CD4-positive, CD25-positive, alpha-beta regulatory T cell (primary cell): ENCODE measurements around the gene CRABP1. TPM values are rescaled to one million over a fixed set of nuclear protein-coding genes. Genes with fewer than 3 reads are reported as not detected.

Source experiments
- ATAC-seq, 2 donors: fragments of 150-1000 bp; cut with Tn5 transposase; one replicate each; pipeline ENCODE4 v1.10.0; 2021; ENCODE audit warnings: low read depth in 2 of 2, moderate number of reproducible peaks in 2 of 2, moderate library complexity in 1 of 2
- DNase-seq, 3 donors: peaks; one replicate each; pipeline versions ENCODE4 v3.0.0 to v3.0.0-alpha.2; 2012 to 2022; ENCODE audit warnings: mixed read lengths in 1 of 3
- H3K27ac ChIP-seq: one replicate; pipeline ENCODE4 v1.7.0; 2013; ENCODE audit warnings: mild to moderate bottlenecking, low read length; ENCODE audit not compliant: insufficient read depth, poor library complexity, severe bottlenecking
- H3K27me3 ChIP-seq: one replicate; pipeline ENCODE4 v1.7.0; 2013; ENCODE audit warnings: low read length; ENCODE audit not compliant: control insufficient read depth, insufficient read depth
- H3K36me3 ChIP-seq: one replicate; pipeline ENCODE4 v1.7.0; 2013; ENCODE audit warnings: mild to moderate bottlenecking, low read length, moderate library complexity; ENCODE audit not compliant: control insufficient read depth, insufficient read depth
- H3K4me1 ChIP-seq: 2 replicates; pipeline ENCODE4 v1.7.0; 2013; ENCODE audit warnings: mild to moderate bottlenecking, low read length; ENCODE audit not compliant: insufficient read depth, control insufficient read depth, poor library complexity, severe bottlenecking
- H3K4me3 ChIP-seq: one replicate; pipeline ENCODE4 v1.7.0; 2013; ENCODE audit warnings: low read depth, mild to moderate bottlenecking, low read length, moderate library complexity
- H3K9me3 ChIP-seq, 2 experiments: 1 replicate in 1 of 2; 2 replicates in 1 of 2; pipeline ENCODE4 v1.7.0; 2013; ENCODE audit warnings: low read length in 2 of 2, mild to moderate bottlenecking in 1 of 2, moderate library complexity in 1 of 2; ENCODE audit not compliant: control insufficient read depth in 2 of 2
- H3K27ac Mint-ChIP-seq, 3 donors: one replicate each; pipeline ENCODE4 v1.8.0; 2020 to 2022; ENCODE audit warnings: mild to moderate bottlenecking in 3 of 3, mixed read lengths in 3 of 3, moderate library complexity in 2 of 3
- H3K27me3 Mint-ChIP-seq: one replicate; pipeline ENCODE4 v1.8.0; 2022; ENCODE audit warnings: mild to moderate bottlenecking, mixed read lengths
- H3K36me3 Mint-ChIP-seq: one replicate; pipeline ENCODE4 v1.8.0; 2020; ENCODE audit warnings: mixed read lengths
- H3K4me1 Mint-ChIP-seq, 4 donors: one replicate each; pipeline ENCODE4 v1.8.0; 2020 to 2022; ENCODE audit warnings: mixed read lengths in 4 of 4, mild to moderate bottlenecking in 1 of 4
- H3K4me3 Mint-ChIP-seq, 4 donors: one replicate each; pipeline ENCODE4 v1.8.0; 2020 to 2022; ENCODE audit warnings: mild to moderate bottlenecking in 4 of 4, mixed read lengths in 4 of 4, moderate library complexity in 3 of 4
- H3K9me3 Mint-ChIP-seq, 7 donors: one replicate each; pipeline ENCODE4 v1.8.0; 2020 to 2022; ENCODE audit warnings: mixed read lengths in 7 of 7, mild to moderate bottlenecking in 3 of 7, moderate library complexity in 2 of 7
- polyA plus RNA-seq, 4 donors: library from polyadenylated mRNA; unstranded; fragments of 300-500 nt; fragmentation: Illumina TruSeq; gene quantifications; one replicate each; pipeline ENCODE4 v1.2.3, GENCODE V29; 2021
- total RNA-seq: library from RNA; stranded (reverse); gene quantifications from one replicate; pipeline ENCODE4 v1.2.3, GENCODE V29; 2022

The CRABP1 gene
- total and polyA plus RNA-seq, 5 donors from 2014 or later, result not detected

GRCh38 chr15:78394026-78394425 lies 53.9 kb downstream of the CRABP1 start:
- Histone ChIP-seq H3K36me3 (no peaks in the 10 kb centered on the region), H3K4me3 (no peak overlapping the region), H3K9me3 (no peaks in the 10 kb centered on the region), H3K4me1 (no peaks in the 10 kb centered on the region), H3K27me3 (no peaks in the 10 kb centered on the region), H3K27ac (no peak overlapping the region)
- ATAC-seq (no peak), DNase-seq (no peak)
- Mint-ChIP-seq H3K4me1 (no peaks in the 10 kb centered on the region), H3K9me3 (peaks cover 0 to 2% (median 0%) of the 10 kb centered on the region in 7 donors), H3K4me3 (no peak overlapping the region), H3K27me3 (peaks cover 29% of the 10 kb centered on the region), H3K36me3 (no peaks in the 10 kb centered on the region), H3K27ac (no peak overlapping the region)

GRCh38 chr15:78394981-78395616 lies 54.9 kb downstream of the CRABP1 start:
- Histone ChIP-seq H3K4me3 (no peak overlapping the region), H3K27ac (no peak overlapping the region), H3K4me1 (no peaks in the 10 kb centered on the region), H3K36me3 (no peaks in the 10 kb centered on the region), H3K27me3 (no peaks in the 10 kb centered on the region), H3K9me3 (no peaks in the 10 kb centered on the region)
- H3K9me3 Mint-ChIP-seq, result peaks cover 0 to 2% (median 0%) of the 10 kb centered on the region in 7 donors
- H3K27me3 Mint-ChIP-seq, result peaks cover 29% of the 10 kb centered on the region
- no peaks in the 10 kb centered on the region for H3K36me3 Mint-ChIP-seq
- H3K27ac Mint-ChIP-seq, result no peak overlapping the region
- DNase-seq (no peak), ATAC-seq (no peak)
- no peak overlapping the region for H3K4me3 Mint-ChIP-seq
- H3K4me1 Mint-ChIP-seq, result no peaks in the 10 kb centered on the region

- no peak overlapping the region for H3K4me3 Mint-ChIP-seq
- H3K27me3 ChIP-seq, result no peaks in the 10 kb centered on the region
- H3K27me3 Mint-ChIP-seq, result peaks cover 21% of the 10 kb centered on the region
- no peak for ATAC-seq
- peaks cover 0 to 1% (median 0%) of the 10 kb centered on the region in 7 donors for H3K9me3 Mint-ChIP-seq
- H3K4me3 ChIP-seq, result no peak overlapping the region
- H3K36me3 ChIP-seq, result no peaks in the 10 kb centered on the region
- H3K9me3 ChIP-seq, result no peaks in the 10 kb centered on the region
- H3K27ac Mint-ChIP-seq, result peak overlapping the region in 2 of 3 donors; percentile 43 to 52
- no peaks in the 10 kb centered on the region for H3K4me1 ChIP-seq
- H3K4me1 Mint-ChIP-seq, result no peaks in the 10 kb centered on the region
- no peak overlapping the region for H3K27ac ChIP-seq
- H3K36me3 Mint-ChIP-seq, result no peaks in the 10 kb centered on the region
- DNase-seq, result no peak
Measured at GRCh38 chr15:78396186-78396814, 56.1 kb downstream of the CRABP1 start.

GRCh38 chr15:78396976-78397375 lies 56.8 kb downstream of the CRABP1 start:
- Histone ChIP-seq H3K27ac (no peak overlapping the region), H3K27me3 (no peaks in the 10 kb centered on the region), H3K4me3 (no peak overlapping the region), H3K4me1 (no peaks in the 10 kb centered on the region), H3K36me3 (no peaks in the 10 kb centered on the region), H3K9me3 (no peaks in the 10 kb centered on the region)
- ATAC-seq (no peak), DNase-seq (no peak)
- Mint-ChIP-seq H3K27ac (peak overlapping the region in 2 of 3 donors; percentile 43 to 52), H3K4me1 (no peaks in the 10 kb centered on the region), H3K27me3 (peaks cover 17% of the 10 kb centered on the region), H3K4me3 (no peak overlapping the region), H3K36me3 (no peaks in the 10 kb centered on the region), H3K9me3 (peaks cover 0 to 1% (median 0%) of the 10 kb centered on the region in 7 donors)

- H3K4me1 Mint-ChIP-seq, result no peaks in the 10 kb centered on the region
- ATAC-seq (no peak), DNase-seq (no peak)
- no peaks in the 10 kb centered on the region for H3K9me3 ChIP-seq
- no peak overlapping the region for H3K4me3 Mint-ChIP-seq
- no peaks in the 10 kb centered on the region for H3K27me3 ChIP-seq
- H3K27me3 Mint-ChIP-seq, result peaks cover 17% of the 10 kb centered on the region
- no peaks in the 10 kb centered on the region for H3K36me3 Mint-ChIP-seq
- no peak overlapping the region for H3K4me3 ChIP-seq
- no peak overlapping the region for H3K27ac ChIP-seq
- H3K9me3 Mint-ChIP-seq, result peaks cover 0 to 1% (median 0%) of the 10 kb centered on the region in 7 donors
- no peaks in the 10 kb centered on the region for H3K4me1 ChIP-seq
- no peak overlapping the region for H3K27ac Mint-ChIP-seq
- H3K36me3 ChIP-seq, result no peaks in the 10 kb centered on the region
Measured at GRCh38 chr15:78397382-78397781, 57.2 kb downstream of the CRABP1 start.

Other genes with a start within 250 kb of the CRABP1 start
- gene SH2D7, start 247.8 kb upstream of the CRABP1 start, total RNA-seq, result not detected
- gene SH2D7, start 247.8 kb upstream of the CRABP1 start, polyA plus RNA-seq, result under 1 TPM in 1 of 4 donors, not detected in 3; 0.09 TPM
- gene CIB2, start 208.9 kb upstream of the CRABP1 start, total RNA-seq, result 1.2 TPM
- 1 to 10 TPM in 3 of 4 donors, under 1 TPM in 1; 0.94 to 2.7 (median 1.9) TPM for gene CIB2, start 208.9 kb upstream of the CRABP1 start, polyA plus RNA-seq
- gene IDH3A, start 191.0 kb upstream of the CRABP1 start, total RNA-seq, result 51.9 TPM
- 10 to 100 TPM; 38.2 to 62.1 (median 46.8) TPM for gene IDH3A, start 191.0 kb upstream of the CRABP1 start, polyA plus RNA-seq
- gene ACSBG1, start 105.8 kb upstream of the CRABP1 start, total RNA-seq, result 0.25 TPM
- under 1 TPM in 1 of 4 donors, not detected in 3; 0.06 TPM for gene ACSBG1, start 105.8 kb upstream of the CRABP1 start, polyA plus RNA-seq
- 33.2 TPM for gene DNAJA4, start 75.8 kb upstream of the CRABP1 start, total RNA-seq
- gene DNAJA4, start 75.8 kb upstream of the CRABP1 start, polyA plus RNA-seq, result 10 to 100 TPM in 1 of 4 donors, 1 to 10 TPM in 3; 9.5 to 11.6 (median 9.9) TPM
- gene SKIC8, start 40.7 kb upstream of the CRABP1 start, total RNA-seq, result 25.0 TPM
- 10 to 100 TPM; 86.2 to 97.4 (median 91.1) TPM for gene SKIC8, start 40.7 kb upstream of the CRABP1 start, polyA plus RNA-seq
- gene IREB2, start 97.9 kb downstream of the CRABP1 start, total RNA-seq, result 58.3 TPM
- 10 to 100 TPM; 16.3 to 19.2 (median 18.5) TPM for gene IREB2, start 97.9 kb downstream of the CRABP1 start, polyA plus RNA-seq
- 1.6 TPM for gene HYKK, start 167.2 kb downstream of the CRABP1 start, total RNA-seq
- 1 to 10 TPM; 2.6 to 4.1 (median 3.3) TPM for gene HYKK, start 167.2 kb downstream of the CRABP1 start, polyA plus RNA-seq
- 102 TPM for gene PSMA4, start 200.1 kb downstream of the CRABP1 start, total RNA-seq
- gene PSMA4, start 200.1 kb downstream of the CRABP1 start, polyA plus RNA-seq, result 100 to 1,000 TPM; 249 to 331 (median 291) TPM
- 0.94 TPM for gene CHRNA5, start 225.2 kb downstream of the CRABP1 start, total RNA-seq
- gene CHRNA5, start 225.2 kb downstream of the CRABP1 start, polyA plus RNA-seq, result 1 to 10 TPM in 1 of 4 donors, under 1 TPM in 2, not detected in 1; 0.08 to 2.0 (median 0.29) TPM